Inferior parietal cortex (tissue), 1 donor: ENCODE results near the gene RNF41.
"Not testable (repeated sequence)": the region's sequence is repeated elsewhere in the genome, so short reads cannot be mapped to it uniquely, and the experiment has no call there.

ENCODE experiments used
- DNase-seq: peaks from one replicate; pipeline ENCODE4 v3.0.0-alpha.2; 2016; ENCODE audit errors: extremely low spot score

Gene RNF41

GRCh38 chr12:56212361-56212760 is 9.4 kb downstream of the RNF41 start:
- DNase-seq = no peak

- DNase-seq = no peak
These were observed 13.7 kb downstream of the RNF41 start for GRCh38 chr12:56208006-56208405.

- DNase-seq = peak; percentile 25
These were observed 15.1 kb downstream of the RNF41 start for GRCh38 chr12:56206452-56207166.

GRCh38 chr12:56205445-56205844 is 16.3 kb downstream of the RNF41 start:
- DNase-seq = no peak

- DNase-seq = no peak
These were observed 17.4 kb downstream of the RNF41 start for GRCh38 chr12:56204275-56204674.

GRCh38 chr12:56202838-56203237 is 18.9 kb downstream of the RNF41 start:
- no peak for DNase-seq

- no peak for DNase-seq
These were observed 19.4 kb downstream of the RNF41 start for GRCh38 chr12:56202366-56202765.

- no peak for DNase-seq
These were observed 22.9 kb downstream of the RNF41 start for GRCh38 chr12:56198836-56199235.

GRCh38 chr12:56197921-56198635 is 23.6 kb downstream of the RNF41 start:
- no peak for DNase-seq

- DNase-seq = not testable (repeated sequence)
These were observed 24.7 kb downstream of the RNF41 start for GRCh38 chr12:56196818-56197550.

- DNase-seq = peak; percentile 94
These were observed 28.6 kb downstream of the RNF41 start for GRCh38 chr12:56193025-56193578.

GRCh38 chr12:56192582-56192981 is 29.1 kb downstream of the RNF41 start:
- no peak for DNase-seq

- DNase-seq = peak; percentile 11
These were observed 31.0 kb downstream of the RNF41 start for GRCh38 chr12:56190695-56191155.

- peak; percentile 90 for DNase-seq
These were observed 31.6 kb downstream of the RNF41 start for GRCh38 chr12:56189918-56190694.

GRCh38 chr12:56189099-56189917 is 32.4 kb downstream of the RNF41 start, which contains the start of gene SMARCC2:
Gene SMARCC2 (minus strand): TSS chr12:56189483. CDS start chr12:56189461, 22 bp downstream.
- DNase-seq = peak; percentile 80

GRCh38 chr12:56188778-56189098 is 33.0 kb downstream of the RNF41 start:
- no peak for DNase-seq

GRCh38 chr12:56188131-56188777 is 33.5 kb downstream of the RNF41 start:
- DNase-seq = no peak

- DNase-seq = no peak
These were observed 34.8 kb downstream of the RNF41 start for GRCh38 chr12:56186957-56187356.

- DNase-seq = no peak
These were observed 43.4 kb downstream of the RNF41 start for GRCh38 chr12:56178347-56178746.

GRCh38 chr12:56172839-56173238 is 48.9 kb downstream of the RNF41 start:
- DNase-seq = no peak
